HCT116 (cell line): ENCODE results near the gene WDR31. TPM values are rescaled to one million over a fixed set of nuclear protein-coding genes. Genes with fewer than 3 reads are reported as not detected.

ENCODE experiments used
- ATAC-seq: fragments of 200-7000 bp; cut with Tn5 transposase; 2 replicates; pipeline ENCODE4 v1.9.1; 2020; ENCODE audit warnings: mild to moderate bottlenecking, moderate library complexity
- BruUV-seq: library from RNA; stranded (reverse); fragments of 400-500 nt; replicated peaks from 2 replicates; lab custom pipeline; 2021; lab: Mats Ljungman, UMichigan
- CTCF ChIA-PET: fragments of 300-600 bp; sonication (Branson Sonifier 250); formaldehyde crosslinking; loops from one replicate; lab custom pipeline; 2021; ENCODE audit warnings: antibody characterized with exemption; lab: Charles Lee
- POLR2A ChIA-PET: fragments of 300-600, 350-600 bp; sonication (Branson Sonifier 250); formaldehyde crosslinking; loops from one replicate; lab custom pipeline; 2021; ENCODE audit warnings: antibody characterized with exemption; lab: Charles Lee
- RAD21 ChIA-PET, 2 experiments: fragments of 300-600 bp; sonication (Branson Sonifier 250); formaldehyde crosslinking; loops; one replicate each; lab custom pipeline; 2023; ENCODE audit warnings: low total read pairs in 2 of 2; ENCODE audit not compliant: uncharacterized antibody in 2 of 2, unreplicated experiment in 2 of 2, low non-redundant PET in 1 of 2; lab: Charles Lee
- DNase-seq: peaks from one replicate; pipeline ENCODE4 v3.0.0-alpha.2; 2010; ENCODE audit warnings: low read depth, low spot score
- H2AFZ ChIP-seq: fragments of 200-600 bp; shearing (Covaris generic), sonication (generic); 2 replicates; pipeline ENCODE4 v1.6.1; 2017; ENCODE audit warnings: low read depth, mixed run types, mixed read lengths, antibody characterized with exemption, low read length; ENCODE audit not compliant: poor library complexity, severe bottlenecking
- H3K27ac ChIP-seq: 2 replicates; pipeline ENCODE4 v1.5.1; 2012; ENCODE audit warnings: low read depth, low read length
- H3K27me3 ChIP-seq: fragments of 200-600 bp; sonication (generic); 2 replicates; pipeline ENCODE4 v1.6.1; 2016; ENCODE audit warnings: mixed run types, low read length, mixed read lengths; ENCODE audit not compliant: insufficient read depth
- H3K36me3 ChIP-seq, 2 experiments: fragments of 200-500 bp in 1 of 2; fragments of 200-600 bp in 1 of 2; sonication (Bioruptor generic) in 1 of 2; sonication (generic) in 1 of 2; 2 replicates each; pipeline versions ENCODE4 v1.5.1 to v1.6.1; 2014 to 2016; ENCODE audit warnings: low read length in 2 of 2, inconsistent platforms in 1 of 2, mixed read lengths in 1 of 2, mixed run types in 1 of 2; ENCODE audit not compliant: insufficient read depth in 2 of 2, control insufficient read depth in 1 of 2
- H3K4me1 ChIP-seq, 2 experiments: fragments of 200-600 bp in 1 of 2; sonication (generic) in 1 of 2; 2 replicates each; pipeline versions ENCODE4 v1.5.1 to v1.6.1; 2012 to 2017; ENCODE audit warnings: low read length in 2 of 2, inconsistent platforms in 1 of 2, mild to moderate bottlenecking in 1 of 2, mixed read lengths in 1 of 2, mixed run types in 1 of 2, moderate library complexity in 1 of 2; ENCODE audit not compliant: insufficient read depth in 2 of 2, control insufficient read depth in 1 of 2
- H3K4me2 ChIP-seq: fragments of 200-600 bp; sonication (generic); 2 replicates; pipeline ENCODE4 v1.6.1; 2017; ENCODE audit warnings: mixed run types, low read length, mixed read lengths
- H3K4me3 ChIP-seq, 2 experiments: fragments of 200-600 bp in 1 of 2; sonication (generic) in 1 of 2; replicated peaks in 1 of 2; 2 replicates each; pipeline ENCODE4 v1.5.1; 2011 to 2016; ENCODE audit warnings: low read length in 2 of 2, control low read depth in 1 of 2, low read depth in 1 of 2, mild to moderate bottlenecking in 1 of 2, mixed read lengths in 1 of 2, mixed run types in 1 of 2
- H3K79me2 ChIP-seq: fragments of 200-600 bp; sonication (generic); 2 replicates; pipeline ENCODE4 v1.6.1; 2017; ENCODE audit warnings: mild to moderate bottlenecking, mixed run types, low read length, moderate library complexity, mixed read lengths; ENCODE audit not compliant: insufficient read depth
- H3K9ac ChIP-seq: fragments of 200-600 bp; sonication (generic); 2 replicates; pipeline ENCODE4 v1.6.1; 2016; ENCODE audit warnings: low read length, mixed read lengths
- H3K9me2 ChIP-seq: fragments of 200-600 bp; sonication (generic), shearing (Covaris generic); 2 replicates; pipeline ENCODE4 v1.6.1; 2017; ENCODE audit warnings: mixed run types, mild to moderate bottlenecking, moderate library complexity; ENCODE audit not compliant: insufficient read depth
- H3K9me3 ChIP-seq, 2 experiments: fragments of 200-500 bp in 1 of 2; fragments of 200-600 bp in 1 of 2; sonication (Bioruptor generic) in 1 of 2; sonication (generic) in 1 of 2; 2 replicates each; pipeline ENCODE4 v1.6.1; 2014 to 2017; ENCODE audit warnings: low read length in 2 of 2, mixed read lengths in 2 of 2, inconsistent platforms in 1 of 2, low read depth in 1 of 2, mild to moderate bottlenecking in 1 of 2, mixed run types in 1 of 2, moderate library complexity in 1 of 2; ENCODE audit not compliant: control insufficient read depth in 1 of 2, insufficient read depth in 1 of 2
- H4K20me1 ChIP-seq: fragments of 200-600 bp; sonication (generic), shearing (Covaris generic); 2 replicates; pipeline ENCODE4 v1.6.1; 2017; ENCODE audit warnings: mixed run types, mild to moderate bottlenecking, moderate library complexity; ENCODE audit not compliant: insufficient read depth
- CBX3 ChIP-seq: IDR thresholded peaks from 2 replicates; pipeline ENCODE4 v1.6.1; 2012; ENCODE audit warnings: low read depth
- ELF1 ChIP-seq: IDR thresholded peaks from 2 replicates; pipeline ENCODE4 v1.6.1; 2012; ENCODE audit warnings: low read depth, borderline replicate concordance
- JUND ChIP-seq: IDR thresholded peaks from 2 replicates; pipeline ENCODE4 v1.6.1; 2012
- POLR2A ChIP-seq: IDR thresholded peaks from 2 replicates; pipeline ENCODE4 v1.7.0; 2011; ENCODE audit warnings: borderline replicate concordance; ENCODE audit not compliant: insufficient read depth, insufficient read length; ENCODE audit errors: extremely low read depth
- POLR2AphosphoS5 ChIP-seq: IDR thresholded peaks from 2 replicates; pipeline ENCODE4 v1.6.1; 2011; ENCODE audit warnings: mild to moderate bottlenecking, low read depth, low read length, moderate library complexity
- RAD21 ChIP-seq: IDR thresholded peaks from 2 replicates; pipeline ENCODE4 v1.6.1; 2012; ENCODE audit warnings: low read depth, mild to moderate bottlenecking
- REST ChIP-seq: IDR thresholded peaks from 2 replicates; pipeline ENCODE4 v1.6.1; 2012; ENCODE audit warnings: low read depth
- SIN3A ChIP-seq: IDR thresholded peaks from 2 replicates; pipeline ENCODE4 v1.6.1; 2012; ENCODE audit warnings: low read depth
- SRF ChIP-seq: IDR thresholded peaks from 2 replicates; pipeline ENCODE4 v1.6.1; 2012; ENCODE audit warnings: low read depth
- TCF7L2 ChIP-seq: IDR thresholded peaks from 2 replicates; pipeline ENCODE4 v1.7.0; 2011; ENCODE audit warnings: borderline replicate concordance, inconsistent platforms; ENCODE audit not compliant: insufficient read depth, insufficient read length; ENCODE audit errors: extremely low read depth
- YY1 ChIP-seq: IDR thresholded peaks from 2 replicates; pipeline ENCODE4 v1.6.1; 2011; ENCODE audit warnings: low read length, low read depth, moderate library complexity, mild to moderate bottlenecking; ENCODE audit not compliant: insufficient replicate concordance; ENCODE audit errors: extremely low read depth
- ZBTB33 ChIP-seq: IDR thresholded peaks from 2 replicates; pipeline ENCODE4 v1.6.1; 2011; ENCODE audit warnings: mild to moderate bottlenecking, low read length, moderate library complexity; ENCODE audit not compliant: insufficient replicate concordance; ENCODE audit errors: extremely low read depth
- intact Hi-C: fragments of 100-400 bp; cut with micrococcal nuclease; formaldehyde crosslinking; loops from 2 replicates; pipeline ENCODE4 v1.10.0; 2022
- total RNA-seq: library from RNA; stranded (reverse); gene quantifications from one replicate; pipeline ENCODE4 v1.2.1, GENCODE V29; 2021; ENCODE audit not compliant: unreplicated experiment

The WDR31 gene
- total RNA-seq, 1 experiment from 2014 or later, result 5.9 TPM

- ATAC-seq, result no peak
Observed at GRCh38 chr9:113350937-113351336, 10.9 kb upstream of the WDR31 start.

More at GRCh38 chr9:113350937-113351336, 10.9 kb upstream of the WDR31 start:
- intact Hi-C loops, result no loop called here
- H3K4me2 ChIP-seq, result peak overlapping the region; percentile 98
- H4K20me1 ChIP-seq, result no peaks in the 10 kb centered on the region
- H3K9me3 ChIP-seq, result no peaks in the 10 kb centered on the region
- DNase-seq, result no peak
- no peak overlapping the region for H3K27ac ChIP-seq
- CTCF ChIA-PET, result no interaction called here
- no peak overlapping the region; a peak in 1 of 4 replicates for H3K4me3 ChIP-seq
- TF ChIP-seq REST (no peak), POLR2AphosphoS5 (no peak), ELF1 (no peak), YY1 (no peak), TCF7L2 (no peak), POLR2A (no peak), SRF (no peak), ZBTB33 (no peak), SIN3A (no peak), CBX3 (no peak), RAD21 (no peak), JUND (no peak)
- H3K9ac ChIP-seq, result no peak overlapping the region
- H2AFZ ChIP-seq, result no peak overlapping the region
- H3K9me2 ChIP-seq, result no peaks in the 10 kb centered on the region
- H3K36me3 ChIP-seq, result no peaks in the 10 kb centered on the region
- H3K79me2 ChIP-seq, result peaks cover 22% of the 10 kb centered on the region
- POLR2A ChIA-PET, result no interaction called here
- no peaks in the 10 kb centered on the region for H3K27me3 ChIP-seq
- H3K4me1 ChIP-seq, result peaks cover 3 to 34% of the 10 kb centered on the region in 2 experiments; a peak in 3 of 4 replicates
- RAD21 ChIA-PET, result no interaction called here
- BruUV-seq, result TSS peak; percentile 52
